Measurements from ENCODE around the gene GATA5.
"Not testable (repeated sequence)": the region's sequence is repeated elsewhere in the genome, so short reads cannot be mapped to it uniquely, and the experiment has no call there.

Gene GATA5

GRCh38 chr20:62428396-62429295 is 47.1 kb downstream of the GATA5 start:
- no peak for DNase-seq

GRCh38 chr20:62428002-62428372 is 47.8 kb downstream of the GATA5 start:
- DNase-seq = no peak

- DNase-seq = no peak
Observed at GRCh38 chr20:62427172-62428001, 48.4 kb downstream of the GATA5 start, which contains the start of gene RBBP8NL. Gene RBBP8NL, minus strand, starts transcription at chr20:62427539. Its CDS starts 7,892 bp downstream, at chr20:62419647.

- no peak for DNase-seq
Observed at GRCh38 chr20:62426699-62427131, 49.1 kb downstream of the GATA5 start.

- not testable (repeated sequence) for DNase-seq
Observed at GRCh38 chr20:62426059-62426348, 49.8 kb downstream of the GATA5 start.

- DNase-seq = no peak
Observed at GRCh38 chr20:62425281-62426058, 50.3 kb downstream of the GATA5 start.

GRCh38 chr20:62424249-62425107 is 51.3 kb downstream of the GATA5 start:
- no peak for DNase-seq

GRCh38 chr20:62423326-62423706 is 52.5 kb downstream of the GATA5 start:
- DNase-seq = no peak

GRCh38 chr20:62422636-62423325 is 53.0 kb downstream of the GATA5 start:
- no peak for DNase-seq

- DNase-seq = no peak
Observed at GRCh38 chr20:62421716-62421990, 54.1 kb downstream of the GATA5 start.

GRCh38 chr20:62420846-62421715 is 54.7 kb downstream of the GATA5 start:
- no peak for DNase-seq

- no peak for DNase-seq
Observed at GRCh38 chr20:62419759-62420158, 56.0 kb downstream of the GATA5 start.

- no peak for DNase-seq
Observed at GRCh38 chr20:62418709-62419487, 56.9 kb downstream of the GATA5 start.

- no peak for DNase-seq
Observed at GRCh38 chr20:62417981-62418708, 57.6 kb downstream of the GATA5 start.

GRCh38 chr20:62416651-62417637 is 58.9 kb downstream of the GATA5 start:
- no peak for DNase-seq

- DNase-seq = no peak
Observed at GRCh38 chr20:62415354-62416111, 60.3 kb downstream of the GATA5 start.

- DNase-seq = no peak
Observed at GRCh38 chr20:62413896-62414481, 61.8 kb downstream of the GATA5 start.
